ENCODE data around the gene GRB14. TPM values are rescaled to one million over a fixed set of nuclear protein-coding genes. Genes with fewer than 3 reads are reported as not detected.

Gene GRB14
- polyA plus RNA-seq, 1 of the 3 experiments (the other 2 are of a cell fraction) = 3.9 TPM

DNA sequence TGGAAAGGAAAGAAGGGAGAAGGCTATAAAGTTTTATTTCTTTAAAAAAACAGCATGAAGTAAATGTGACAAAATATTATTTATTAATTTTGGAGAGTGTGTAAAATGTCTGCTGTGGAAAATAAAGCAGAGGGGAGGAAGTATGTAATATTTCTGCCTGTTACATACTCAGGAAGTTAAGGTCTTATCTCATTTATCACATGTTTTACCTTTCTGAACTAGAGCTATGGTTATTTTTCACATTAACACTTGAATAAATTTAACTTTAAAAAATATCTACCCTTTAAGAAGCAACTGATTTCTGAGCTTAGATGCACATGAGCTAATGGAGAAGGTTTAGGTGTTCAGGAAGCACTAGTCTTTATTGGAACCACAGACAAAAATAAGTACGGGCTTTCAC, 148.3 kb downstream of the GRB14 start:
- no peaks in the 10 kb centered on the region for H3K9me3 ChIP-seq
- H3K4me3 ChIP-seq (ENCODE audit: low read depth in 2 of 2, low read length in 1 of 2) = no peak overlapping the region
- H3K4me2 ChIP-seq = no peak overlapping the region
- ChIA-PET POLR2A (no interaction called here), CTCF (interaction anchor here (3.6 kb wide), 1 partner anchor 1291 kb away, joined by 20 read pairs; no protein-coding TSS in a partner anchor)
- no peak for DNase-seq
- H4K20me1 ChIP-seq (ENCODE audit: insufficient read depth) = no peaks in the 10 kb centered on the region
- no peaks in the 10 kb centered on the region for H3K4me1 ChIP-seq (ENCODE audit: control insufficient read depth in 1 of 2, insufficient read depth in 2 of 2, low read depth in 1 of 2, low read length in 1 of 2)
- H3K9me2 ChIP-seq = no peaks in the 10 kb centered on the region
- H3K36me3 ChIP-seq (replicated peaks in 1 of 2; ENCODE audit: control insufficient read depth in 1 of 2, insufficient read depth in 2 of 2, low read length in 1 of 2) = no peaks in the 10 kb centered on the region
- H2AFZ ChIP-seq (ENCODE audit: low read depth) = no peak overlapping the region
- no peak overlapping the region for H3K27ac ChIP-seq (ENCODE audit: low read depth in 2 of 2, low read length in 1 of 2)
- WGBS (ENCODE audit: low lambda C conversion rate) = 88% methylated on average over 1 of the region's 1 CpG
- H3F3A ChIP-seq (replicated peaks; ENCODE audit: insufficient read depth) = no peaks in the 10 kb centered on the region
- peaks cover 8% of the 10 kb centered on the region; the same call in 1 of the 2 replicates for H3K27me3 ChIP-seq (ENCODE audit: insufficient read depth)
- H3K9ac ChIP-seq = no peak overlapping the region
- TF ChIP-seq EP300 (IDR thresholded peaks at IDR 0.05; ENCODE audit: borderline replicate concordance in 1 of 2, low read depth in 1 of 2, low read length in 1 of 2) = no peak
- no peak for TF ChIP-seq RAD21 (IDR thresholded peaks at IDR 0.05; ENCODE audit: low read length)
- no peak for TF ChIP-seq GABPA (IDR thresholded peaks at IDR 0.05; ENCODE audit: low read depth)
- no peak for TF ChIP-seq EZH2phosphoT487 (IDR thresholded peaks at IDR 0.05; ENCODE audit: borderline replicate concordance, low read depth)
- no peak for TF ChIP-seq RFX5 (IDR thresholded peaks at IDR 0.05; ENCODE audit: low read length)
- TF ChIP-seq ZBTB33 (IDR thresholded peaks at IDR 0.05; ENCODE audit: borderline replicate concordance, low read depth) = no peak
- TF ChIP-seq, protein P1, sequence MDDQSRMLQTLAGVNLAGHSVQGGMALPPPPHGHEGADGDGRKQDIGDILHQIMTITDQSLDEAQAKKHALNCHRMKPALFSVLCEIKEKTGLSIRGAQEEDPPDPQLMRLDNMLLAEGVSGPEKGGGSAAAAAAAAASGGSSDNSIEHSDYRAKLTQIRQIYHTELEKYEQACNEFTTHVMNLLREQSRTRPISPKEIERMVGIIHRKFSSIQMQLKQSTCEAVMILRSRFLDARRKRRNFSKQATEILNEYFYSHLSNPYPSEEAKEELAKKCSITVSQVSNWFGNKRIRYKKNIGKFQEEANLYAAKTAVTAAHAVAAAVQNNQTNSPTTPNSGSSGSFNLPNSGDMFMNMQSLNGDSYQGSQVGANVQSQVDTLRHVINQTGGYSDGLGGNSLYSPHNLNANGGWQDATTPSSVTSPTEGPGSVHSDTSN (IDR thresholded peaks at IDR 0.05) = no peak
- TF ChIP-seq TCF12 (IDR thresholded peaks at IDR 0.05) = no peak
- TF ChIP-seq USF2 (IDR thresholded peaks at IDR 0.05; ENCODE audit: borderline replicate concordance, low read depth, low read length) = no peak
- TF ChIP-seq, protein P2, sequence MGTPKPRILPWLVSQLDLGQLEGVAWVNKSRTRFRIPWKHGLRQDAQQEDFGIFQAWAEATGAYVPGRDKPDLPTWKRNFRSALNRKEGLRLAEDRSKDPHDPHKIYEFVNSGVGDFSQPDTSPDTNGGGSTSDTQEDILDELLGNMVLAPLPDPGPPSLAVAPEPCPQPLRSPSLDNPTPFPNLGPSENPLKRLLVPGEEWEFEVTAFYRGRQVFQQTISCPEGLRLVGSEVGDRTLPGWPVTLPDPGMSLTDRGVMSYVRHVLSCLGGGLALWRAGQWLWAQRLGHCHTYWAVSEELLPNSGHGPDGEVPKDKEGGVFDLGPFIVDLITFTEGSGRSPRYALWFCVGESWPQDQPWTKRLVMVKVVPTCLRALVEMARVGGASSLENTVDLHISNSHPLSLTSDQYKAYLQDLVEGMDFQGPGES (IDR thresholded peaks at IDR 0.05; ENCODE audit: low read depth, low read length) = no peak
- no peak for TF ChIP-seq REST (IDR thresholded peaks at IDR 0.05; ENCODE audit: low read depth, low read length)
- no peak for TF ChIP-seq FOXM1 (IDR thresholded peaks at IDR 0.05; ENCODE audit: low read depth)
- no peak for TF ChIP-seq RXRA (IDR thresholded peaks at IDR 0.05; ENCODE audit: borderline replicate concordance, low read depth)
- no peak for TF ChIP-seq SIN3A (IDR thresholded peaks at IDR 0.05; ENCODE audit: borderline replicate concordance, low read depth, low read length)
- TF ChIP-seq FOXJ3 (CRISPR knock-in tag; IDR thresholded peaks at IDR 0.05) = no peak
- TF ChIP-seq CTCF (IDR thresholded peaks at IDR 0.05) = no peak
- no peak for TF ChIP-seq USF1 (IDR thresholded peaks at IDR 0.05; ENCODE audit: borderline replicate concordance, low read depth)
- H3K79me2 ChIP-seq (ENCODE audit: insufficient read depth) = no peaks in the 10 kb centered on the region

Measured in SK-N-SH (cell line).